Left renal cortex interstitium (tissue), 4 donors: ENCODE results near the gene MXD4. TPM values are rescaled to one million over a fixed set of nuclear protein-coding genes. Genes with fewer than 3 reads are reported as not detected.

Source experiments
- DNase-seq, 4 donors: peaks; one replicate each; pipeline ENCODE4 v3.0.0-alpha.2; 2013; ENCODE audit warnings: low read depth in 4 of 4, low spot score in 2 of 4, missing footprints in 1 of 4
- polyA plus RNA-seq, 4 donors: library from polyadenylated mRNA; unstranded; fragments of 120-200 nt; gene quantifications; one replicate each; pipeline ENCODE4 v1.2.1, GENCODE V29; 2013; ENCODE audit not compliant: insufficient read length in 4 of 4

Gene MXD4
- polyA plus RNA-seq, 4 donors = 51.4 to 80.2 (median 66.5) TPM

DNA sequence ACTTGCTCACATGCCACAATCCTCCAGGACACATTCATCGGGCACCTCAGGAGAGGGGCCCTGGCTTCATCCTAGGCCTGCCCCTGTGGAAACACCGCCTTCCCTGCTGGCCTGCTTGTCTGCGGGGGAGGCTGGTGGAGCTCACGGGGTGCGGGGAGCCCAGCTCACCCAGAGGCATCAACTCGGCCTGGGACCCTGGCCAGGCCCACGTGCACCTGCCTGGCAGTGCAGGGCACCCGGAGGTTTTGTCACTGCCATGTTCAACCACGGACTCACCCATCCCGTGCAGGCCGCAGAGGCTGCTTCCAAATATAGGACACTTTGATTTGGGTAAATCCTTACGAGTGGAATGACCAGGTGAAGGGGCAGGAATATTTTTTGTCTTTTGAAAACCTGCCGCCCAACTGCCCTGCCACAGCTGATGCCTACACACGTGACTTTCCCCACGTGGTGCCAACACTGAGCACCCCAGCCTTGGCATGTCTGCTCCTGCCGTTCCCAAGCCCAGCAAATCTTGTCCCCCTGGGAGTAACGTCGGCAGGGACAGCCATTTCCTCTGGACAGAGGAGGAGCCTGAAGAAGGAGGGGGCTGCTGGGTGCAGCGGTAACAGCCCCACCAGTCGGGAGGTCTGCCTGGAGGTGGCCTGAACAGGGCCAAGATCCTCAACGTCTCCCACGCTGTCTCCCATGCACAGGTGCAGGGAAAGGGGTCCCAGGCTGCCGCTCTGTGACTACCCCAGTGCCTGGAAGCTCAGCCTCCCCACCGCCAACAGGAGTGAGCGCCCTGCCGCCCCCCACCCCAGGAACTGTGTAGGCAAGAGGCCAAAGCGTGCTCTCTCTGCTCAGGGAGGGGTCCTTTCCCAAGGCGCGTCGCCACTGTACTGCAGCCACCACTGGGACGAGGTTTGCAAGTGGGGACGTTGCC is 8.5 kb downstream of the MXD4 start:
- no peak for DNase-seq

DNA sequence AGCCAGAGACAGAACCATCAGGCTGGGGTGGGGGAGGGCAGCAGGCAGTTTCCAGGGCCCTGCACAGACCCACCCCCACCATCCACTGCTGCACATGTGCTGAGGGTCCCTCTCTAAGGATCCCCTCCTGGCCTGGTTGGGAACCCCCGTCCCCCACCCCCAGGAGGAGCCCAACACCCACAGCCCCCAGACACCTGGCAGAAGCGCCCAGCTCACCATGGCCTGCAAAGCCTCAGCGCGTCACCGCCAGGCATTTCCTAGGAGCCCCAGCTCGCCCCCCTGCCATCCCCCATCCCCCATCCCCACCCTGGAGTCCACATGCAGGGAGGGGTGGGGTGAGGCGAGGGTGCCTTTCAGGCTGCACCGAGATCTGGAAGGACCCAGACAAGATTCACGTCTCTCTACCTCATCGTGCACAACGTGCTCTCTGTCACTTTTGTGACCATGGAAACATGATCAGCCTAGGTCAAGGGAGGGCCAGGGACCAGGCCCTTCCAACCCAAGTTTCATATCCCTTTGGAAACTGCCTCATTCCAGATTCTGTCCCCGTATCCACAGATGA is 9.3 kb downstream of the MXD4 start:
- no peak for DNase-seq

DNA sequence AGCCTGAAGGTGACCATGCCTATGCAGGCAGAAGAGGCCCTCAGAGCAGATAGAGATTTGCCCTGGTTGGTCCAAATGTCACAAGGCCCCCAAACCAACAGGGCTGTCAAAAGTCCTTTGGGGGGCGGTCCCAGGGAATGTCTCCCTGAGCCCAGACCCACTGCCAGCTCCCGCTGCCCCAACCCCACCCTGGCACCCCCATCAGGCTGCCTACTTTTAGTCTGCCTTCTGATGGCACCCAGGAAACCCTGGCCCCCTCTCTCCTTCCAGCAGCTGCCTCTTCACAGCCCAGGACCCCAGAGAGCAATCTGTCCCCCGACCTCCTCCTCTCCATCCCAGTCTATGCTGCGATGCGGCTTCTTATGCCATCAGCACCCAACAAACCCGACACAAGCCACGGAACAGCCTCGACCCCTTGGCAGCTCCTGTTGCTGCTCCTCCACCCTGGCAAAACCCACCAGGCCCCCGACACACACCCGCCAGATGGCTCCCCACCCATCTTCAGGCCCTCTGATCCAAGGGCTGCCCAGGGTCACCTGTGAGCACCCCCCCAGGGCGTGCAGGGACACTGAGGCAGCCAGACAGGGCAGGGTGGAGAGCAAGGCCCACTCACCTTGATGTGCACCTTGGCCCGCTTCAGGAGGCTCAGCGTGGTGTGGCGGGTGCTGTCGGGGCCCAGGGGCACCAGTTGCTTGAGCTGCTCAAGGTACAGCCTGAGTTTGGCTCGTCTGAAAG is 9.9 kb downstream of the MXD4 start:
- no peak for DNase-seq

DNA sequence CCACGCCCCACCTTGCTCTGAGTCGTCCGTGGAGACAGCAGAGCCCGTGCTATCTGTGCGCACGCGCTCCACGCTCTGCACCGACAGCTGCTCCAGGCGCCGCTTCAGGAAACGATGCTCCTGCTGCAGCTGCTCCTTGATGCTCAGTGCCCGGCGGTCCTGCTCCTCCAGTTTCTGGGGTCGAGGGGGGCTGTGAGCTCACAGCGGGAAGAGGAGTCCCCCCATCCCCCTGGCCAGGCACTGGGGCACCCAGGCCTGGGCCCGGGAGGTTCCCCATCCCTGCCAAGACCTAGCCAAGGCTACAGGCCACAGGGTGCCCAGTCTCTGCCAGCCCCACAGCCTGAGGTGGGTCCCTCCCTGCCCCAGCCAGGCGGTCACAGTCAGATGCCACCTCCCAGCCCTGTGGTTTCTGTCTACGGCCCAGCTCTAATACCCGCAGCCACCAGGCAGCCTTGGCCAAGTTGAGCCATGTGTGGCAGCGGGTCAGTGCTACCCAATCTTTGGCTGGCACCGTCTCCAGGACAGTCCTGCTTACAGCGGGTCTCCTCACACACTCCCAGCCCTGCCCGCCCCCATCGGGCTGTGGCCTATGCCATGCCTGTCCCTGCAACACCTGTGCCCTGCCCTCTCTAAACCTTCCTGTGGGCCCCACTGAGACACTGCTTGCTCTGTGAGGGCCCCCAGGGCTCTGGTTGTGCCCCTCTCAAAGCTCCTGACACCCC is 10.7 kb downstream of the MXD4 start:
- DNase-seq = no peak

DNA sequence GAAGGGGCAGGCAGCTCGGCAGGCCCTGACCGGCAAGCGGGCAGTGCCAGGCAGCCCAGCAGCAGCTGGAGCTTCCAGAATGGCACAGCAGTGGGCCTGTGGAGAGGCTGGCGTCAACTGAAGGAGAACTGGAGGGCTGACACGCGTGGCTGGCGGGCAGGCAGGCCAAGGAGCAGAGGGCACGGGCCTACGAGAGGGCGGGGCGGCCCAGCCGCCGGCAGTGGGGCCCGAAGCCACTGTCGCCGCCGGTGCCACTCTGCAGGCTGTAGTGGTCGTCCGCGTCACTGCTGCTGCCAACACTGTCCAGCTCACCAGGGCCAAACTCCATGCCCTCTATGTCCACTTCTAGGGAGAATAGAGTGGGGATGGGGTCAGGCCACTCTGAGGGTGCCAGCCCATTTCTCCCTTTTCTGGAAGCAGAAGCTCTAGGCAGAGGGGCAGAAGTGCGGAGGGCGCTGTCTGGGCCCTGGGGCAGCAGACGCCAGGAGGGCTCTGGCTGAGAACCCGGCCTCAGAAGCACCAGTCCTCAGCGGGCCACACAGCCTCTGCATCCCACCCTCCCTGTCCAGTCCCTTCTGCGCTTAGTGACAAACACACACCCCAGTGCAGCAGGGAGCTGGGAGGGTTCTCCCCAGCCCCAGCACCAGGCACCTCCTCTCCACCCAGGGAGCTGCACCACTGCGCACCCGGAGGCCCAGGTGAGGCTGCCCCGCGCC is 11.4 kb downstream of the MXD4 start:
- no peak for DNase-seq

DNA sequence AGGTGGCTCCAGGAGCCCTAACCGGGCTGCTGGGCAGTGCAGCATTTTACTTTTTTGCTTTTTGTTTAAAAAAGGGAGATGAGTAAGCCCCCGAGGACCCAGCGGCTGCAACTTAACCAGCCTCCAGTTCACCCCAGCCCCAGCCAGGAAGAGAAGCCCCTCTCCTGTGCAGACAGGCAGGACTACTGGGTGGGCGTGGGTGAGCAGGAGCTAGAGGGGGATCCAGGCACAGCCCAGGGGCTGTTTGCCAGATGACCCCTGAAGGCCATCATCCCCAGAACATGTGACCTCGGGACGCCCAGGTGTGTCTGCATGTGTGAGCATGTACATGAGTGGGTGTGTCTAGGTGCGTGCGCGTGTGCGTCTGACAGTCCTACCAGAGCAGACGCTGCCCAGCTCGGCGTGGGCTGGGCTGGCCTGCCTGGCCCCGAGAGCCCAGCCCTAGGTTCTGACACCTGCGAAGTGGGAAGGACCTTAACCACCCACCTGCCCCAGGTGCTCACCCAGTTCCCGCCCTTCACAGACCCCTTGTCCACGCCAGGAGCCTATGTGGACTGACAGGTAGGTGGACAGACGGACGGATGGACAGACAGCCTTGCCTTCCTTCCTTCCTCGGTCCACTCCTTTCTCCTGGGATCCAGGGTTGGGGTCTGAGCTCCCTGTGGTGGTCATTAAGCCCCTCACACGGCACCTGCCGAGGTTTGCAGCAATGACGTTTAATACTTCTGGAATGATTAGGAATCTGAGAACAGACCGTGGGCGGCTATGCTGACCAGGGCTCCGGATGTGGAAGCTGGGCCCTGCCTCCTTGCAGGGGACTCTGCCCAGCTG is 12.2 kb downstream of the MXD4 start:
- DNase-seq = no peak

DNA sequence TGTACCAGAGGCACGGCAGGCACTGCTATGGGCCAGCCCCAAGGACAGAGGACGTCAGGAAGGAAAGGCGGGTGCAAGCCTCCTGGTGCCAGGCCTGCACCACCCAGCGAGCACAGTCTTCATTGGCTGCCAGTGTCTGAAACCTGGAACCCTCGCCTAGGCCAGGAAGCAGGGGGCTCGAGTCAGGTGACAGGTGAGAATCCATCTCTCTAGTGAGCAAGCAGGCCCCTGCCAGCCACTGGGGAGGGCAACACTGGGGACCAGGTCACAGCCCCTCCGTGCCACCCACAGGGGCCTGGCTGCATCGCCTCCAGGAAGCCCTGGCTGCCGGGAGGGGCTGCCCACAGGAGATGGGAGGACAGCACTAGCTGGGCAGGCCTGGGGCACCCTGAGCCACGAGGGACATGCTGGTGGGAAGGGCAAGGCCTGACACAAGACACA is 13.1 kb downstream of the MXD4 start:
- DNase-seq = no peak

DNA sequence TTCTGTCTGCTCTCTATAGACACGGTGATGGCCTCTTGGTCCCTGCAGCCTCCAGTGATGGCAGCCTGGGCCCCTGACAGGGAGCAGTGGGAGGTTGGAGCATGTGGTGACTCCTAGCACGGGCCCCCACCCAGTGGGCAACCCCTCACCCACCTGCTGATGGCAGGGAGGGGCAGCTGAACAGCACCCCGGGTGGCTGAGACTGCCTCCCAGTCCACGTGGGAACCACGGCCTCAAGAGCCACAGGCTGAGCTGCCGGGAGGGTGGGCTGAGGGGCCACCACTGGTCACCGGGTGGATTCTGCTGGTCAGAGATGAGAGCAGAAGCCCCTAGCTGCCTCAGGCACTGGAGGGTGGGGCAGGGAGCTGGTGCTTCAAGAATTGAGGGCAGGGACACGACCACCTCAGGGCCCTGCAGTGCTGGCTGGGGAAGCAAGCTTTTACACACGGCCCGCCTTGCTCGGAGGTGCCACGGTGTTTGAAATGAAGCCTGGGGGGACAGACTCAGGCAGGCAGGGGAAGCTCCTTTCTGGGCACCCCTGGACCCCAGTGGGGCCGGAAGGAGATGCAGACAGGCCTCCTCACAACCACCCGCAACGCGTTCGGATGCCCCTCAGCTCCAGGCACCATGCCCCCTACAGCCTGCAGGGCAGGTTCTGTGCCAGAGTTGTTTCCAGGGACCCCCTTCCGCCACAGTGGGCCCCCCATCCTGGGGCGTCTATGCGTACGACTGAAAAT is 13.7 kb downstream of the MXD4 start:
- no peak for DNase-seq

DNA sequence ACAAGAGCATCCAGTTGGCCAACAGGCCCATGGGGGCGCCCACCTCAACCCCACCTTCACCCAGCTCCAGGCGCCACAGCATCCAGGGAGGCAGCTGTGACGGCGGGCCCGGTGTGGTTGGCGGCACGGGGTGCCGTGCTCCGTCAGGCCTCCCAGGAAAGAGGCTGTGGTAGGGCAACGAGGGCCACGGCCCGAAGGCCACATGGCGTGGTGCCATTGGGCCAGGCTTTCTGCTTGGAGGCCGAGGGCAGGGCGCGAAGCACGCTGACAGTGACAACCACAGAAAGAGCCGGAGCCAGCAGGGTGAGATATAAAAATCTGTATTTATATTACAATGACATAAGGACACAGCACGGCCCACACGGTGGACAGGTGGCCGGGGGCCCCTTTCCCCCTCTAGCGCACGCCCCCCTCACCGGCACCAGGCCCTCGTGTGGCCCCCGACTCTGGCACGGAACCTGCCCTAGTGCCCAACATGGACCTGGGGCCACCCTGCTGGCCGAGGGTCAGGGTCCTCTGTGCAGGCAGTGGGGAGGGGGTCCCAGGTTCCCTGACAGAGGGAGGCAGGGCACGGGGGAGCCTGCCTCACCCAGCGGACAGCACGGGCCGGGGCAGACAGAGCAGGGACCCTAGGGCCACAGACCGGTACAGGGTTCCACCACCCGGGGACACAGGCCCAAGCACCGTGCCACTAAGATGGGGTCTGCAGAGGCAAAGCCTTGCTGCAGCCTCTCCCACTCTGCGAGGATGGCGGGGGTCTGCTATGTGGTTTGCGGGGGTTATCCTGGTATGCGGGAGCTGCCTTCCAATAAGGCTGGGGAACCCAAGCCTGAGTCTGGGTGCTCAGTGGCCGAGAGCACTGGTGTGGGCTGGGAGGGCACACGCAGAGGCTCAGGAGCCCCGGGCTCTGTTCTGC is 14.5 kb downstream of the MXD4 start:
- DNase-seq = no peak

DNA sequence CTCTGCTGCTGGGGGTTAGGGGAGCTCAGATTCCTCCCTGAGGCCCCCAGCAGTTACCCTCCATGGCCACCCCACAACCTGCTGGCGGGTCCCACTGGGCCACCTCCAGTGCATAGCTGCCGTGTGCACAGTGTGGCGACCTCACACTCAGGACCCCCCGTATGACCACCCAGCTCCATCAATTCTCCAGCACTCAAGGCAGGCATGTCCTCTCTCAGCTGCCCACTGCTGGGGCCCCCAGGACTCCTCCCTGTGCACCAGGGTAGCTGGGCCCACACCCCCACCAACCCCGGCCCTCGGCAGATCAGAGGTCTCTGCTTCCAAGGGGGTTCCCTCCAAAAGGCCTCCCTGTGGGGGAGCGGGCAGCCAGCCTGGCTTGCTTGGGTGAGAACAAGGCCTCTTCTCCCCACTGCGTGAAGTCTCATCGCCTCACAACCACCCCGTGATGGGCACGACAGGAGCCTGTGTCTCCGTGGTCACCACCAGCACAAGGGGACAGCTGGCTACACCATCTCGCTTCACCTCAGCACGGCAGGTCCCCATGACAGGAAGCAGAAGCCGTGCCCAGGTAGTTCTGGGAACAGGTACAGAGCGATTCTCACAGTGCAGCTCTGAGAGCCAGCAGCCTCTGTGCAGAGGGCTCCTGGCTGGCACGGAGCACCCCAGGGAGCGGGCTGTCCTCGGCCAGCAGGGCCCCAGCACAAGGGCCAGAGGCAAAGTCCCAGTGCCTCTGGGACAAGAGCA is 15.4 kb downstream of the MXD4 start:
- no peak for DNase-seq

DNA sequence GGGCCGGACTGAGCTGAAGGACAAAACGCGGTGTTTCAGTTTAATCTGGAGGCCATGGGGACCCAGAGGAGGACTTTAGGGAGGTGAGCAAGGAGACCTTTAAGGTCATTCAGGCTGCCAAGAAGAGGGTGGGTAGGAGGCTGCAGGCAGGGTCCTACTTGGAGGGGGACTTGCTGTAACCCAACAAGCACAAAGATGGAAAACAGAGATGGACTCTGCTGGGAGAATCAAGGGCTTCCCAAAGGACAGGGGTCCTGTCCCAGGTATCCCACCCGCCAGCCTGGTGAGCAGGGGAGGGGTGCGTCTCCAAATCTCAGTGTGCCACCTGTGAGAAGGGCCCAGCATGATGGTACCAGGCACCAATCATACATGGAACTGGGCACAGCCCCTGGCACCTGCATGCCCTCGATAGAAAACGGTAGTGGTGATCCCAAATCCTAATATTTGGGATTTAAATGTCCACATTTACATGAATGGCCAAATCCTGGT is 16.1 kb downstream of the MXD4 start:
- no peak for DNase-seq

DNA sequence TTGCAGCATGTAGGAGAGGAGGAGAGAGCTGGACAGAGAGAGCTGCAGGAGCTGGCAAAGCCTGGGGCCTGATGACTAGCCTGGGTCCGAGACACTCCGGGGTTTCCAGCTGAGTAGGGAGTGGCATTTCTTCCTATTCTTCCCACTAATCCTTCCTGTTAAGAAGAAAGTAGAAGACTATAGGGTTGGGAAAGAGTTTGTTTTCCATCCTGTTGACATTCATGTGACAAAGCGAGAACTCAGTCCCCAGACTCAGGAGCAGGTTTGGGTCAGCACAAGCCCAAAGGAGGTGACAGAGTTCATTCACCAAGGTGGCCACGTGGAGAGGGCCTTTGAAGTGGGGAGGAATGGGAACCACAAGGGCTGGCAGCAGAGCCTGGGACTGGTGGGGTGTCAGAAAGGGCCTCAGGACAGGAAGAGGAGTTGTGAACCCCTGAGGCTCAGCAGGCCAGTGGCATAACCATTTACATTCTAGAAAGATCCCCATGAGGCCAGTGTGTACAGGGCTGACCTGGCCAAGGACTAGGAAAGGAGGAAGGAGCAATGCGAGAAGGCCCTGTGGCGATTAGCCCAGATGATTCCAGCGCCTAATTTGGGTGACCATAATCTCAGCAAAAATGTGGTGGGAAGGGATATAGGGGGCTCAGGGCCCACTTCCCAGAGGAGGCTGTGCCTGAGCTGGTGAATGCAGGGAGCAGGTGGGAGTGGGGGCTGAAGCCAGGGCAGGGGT is 16.7 kb downstream of the MXD4 start:
- DNase-seq = no peak

DNA sequence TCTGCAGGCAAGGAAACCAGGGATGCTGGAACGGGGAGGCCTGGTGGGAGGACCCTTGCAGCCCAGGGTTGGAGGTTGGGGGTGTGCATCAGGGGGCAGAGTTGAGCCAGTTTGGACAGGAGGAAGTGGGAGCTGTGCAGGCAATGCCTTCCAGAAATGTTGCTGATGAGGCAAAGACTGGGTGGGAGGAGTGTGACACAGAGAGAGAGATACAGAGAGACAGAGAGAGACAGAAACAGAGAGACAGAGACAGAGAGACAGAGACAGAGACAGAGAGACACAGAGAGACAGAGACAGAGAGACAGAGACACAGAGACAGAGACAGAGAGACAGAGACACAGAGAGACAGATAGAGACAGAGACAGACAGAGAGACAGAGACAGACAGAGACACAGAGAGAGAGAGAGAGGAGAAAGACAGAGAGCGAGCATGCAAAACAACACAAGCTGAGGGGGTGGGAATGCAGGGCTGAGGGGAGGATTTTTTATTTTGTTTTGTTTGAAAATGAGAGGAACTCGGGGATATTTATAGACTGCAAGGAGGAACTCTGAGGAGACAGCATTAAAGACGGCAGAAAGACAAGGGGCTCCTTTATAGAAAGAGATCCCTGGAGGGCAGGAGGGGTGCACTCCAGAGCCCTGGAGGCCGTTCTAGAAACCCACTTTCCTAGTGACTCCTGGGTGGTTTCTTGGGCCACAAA is 18.1 kb downstream of the MXD4 start:
- DNase-seq = no peak

DNA sequence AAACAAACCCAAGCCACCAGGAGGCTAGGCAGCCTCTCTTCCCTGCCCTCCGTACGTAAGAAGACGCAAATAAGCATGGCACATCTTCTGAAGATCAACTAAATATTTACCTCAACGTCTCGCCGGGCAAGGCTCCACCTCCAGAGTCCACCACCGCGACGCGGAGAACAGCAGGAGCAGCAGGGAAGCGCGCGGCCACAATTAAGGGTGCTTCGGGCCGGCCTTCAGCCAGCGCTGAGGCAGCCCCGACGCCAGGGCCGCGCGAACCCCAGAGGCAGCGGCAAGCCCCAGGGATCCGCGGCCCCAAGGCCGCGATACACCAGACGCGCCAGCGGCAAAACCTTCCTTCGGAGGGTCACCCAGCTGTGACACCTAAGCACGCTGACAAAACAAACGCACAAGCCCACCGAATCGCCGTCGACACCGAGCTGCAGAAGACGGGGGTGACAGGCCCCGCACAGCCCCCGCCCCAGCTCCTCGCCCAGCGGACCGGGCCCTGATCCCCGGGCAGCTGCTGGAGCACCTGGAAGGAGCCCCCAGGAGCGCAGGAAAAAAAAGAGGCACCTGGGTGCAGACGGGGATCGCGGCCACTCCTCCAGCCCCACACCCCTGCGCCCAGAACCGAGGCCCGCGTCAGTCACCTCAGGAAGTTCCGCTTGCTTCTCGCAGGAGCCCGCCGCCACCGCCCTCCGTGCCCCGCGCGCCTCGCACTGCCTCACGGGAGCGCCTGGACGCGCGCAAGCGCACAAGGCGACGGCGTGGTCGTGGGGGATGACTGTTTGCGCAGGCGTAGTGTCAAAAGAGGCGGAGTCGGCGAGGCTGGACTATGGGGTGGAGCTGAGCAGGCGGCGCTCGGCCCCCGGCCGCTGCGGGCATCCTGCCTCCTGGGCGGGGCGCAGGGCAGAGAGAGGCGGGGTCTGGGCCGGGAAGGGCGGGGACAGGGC is 20.2 kb downstream of the MXD4 start, which contains the start of the genes HAUS3 and POLN:
Gene HAUS3, minus strand, starts transcription at position 712 of the 944 bp plus-strand sequence. CDS start 1,175 bp downstream, outside the sequence.
Gene POLN, minus strand, starts transcription at position 712 of the 944 bp plus-strand sequence. CDS start 12,890 bp downstream, outside the sequence.
- peak; percentile 87 to 97 (median 96) for DNase-seq
